HCT116 (cell line): Measurements from ENCODE around the gene WSCD2. TPM values are rescaled to one million over a fixed set of nuclear protein-coding genes. Genes with fewer than 3 reads are reported as not detected.

Source experiments
- ATAC-seq: fragments of 200-7000 bp; cut with Tn5 transposase; 2 replicates; pipeline ENCODE4 v1.9.1; 2020; ENCODE audit warnings: mild to moderate bottlenecking, moderate library complexity
- BruUV-seq: library from RNA; stranded (reverse); fragments of 400-500 nt; replicated peaks from 2 replicates; lab custom pipeline; 2021; lab: Mats Ljungman, UMichigan
- CTCF ChIA-PET: fragments of 300-600 bp; sonication (Branson Sonifier 250); formaldehyde crosslinking; loops from one replicate; lab custom pipeline; 2021; ENCODE audit warnings: antibody characterized with exemption; lab: Charles Lee
- POLR2A ChIA-PET: fragments of 300-600, 350-600 bp; sonication (Branson Sonifier 250); formaldehyde crosslinking; loops from one replicate; lab custom pipeline; 2021; ENCODE audit warnings: antibody characterized with exemption; lab: Charles Lee
- RAD21 ChIA-PET, 2 experiments: fragments of 300-600 bp; sonication (Branson Sonifier 250); formaldehyde crosslinking; loops; one replicate each; lab custom pipeline; 2023; ENCODE audit warnings: low total read pairs in 2 of 2; ENCODE audit not compliant: uncharacterized antibody in 2 of 2, unreplicated experiment in 2 of 2, low non-redundant PET in 1 of 2; lab: Charles Lee
- DNase-seq: peaks from one replicate; pipeline ENCODE4 v3.0.0-alpha.2; 2010; ENCODE audit warnings: low read depth, low spot score
- H2AFZ ChIP-seq: fragments of 200-600 bp; shearing (Covaris generic), sonication (generic); 2 replicates; pipeline ENCODE4 v1.6.1; 2017; ENCODE audit warnings: low read depth, mixed run types, mixed read lengths, antibody characterized with exemption, low read length; ENCODE audit not compliant: poor library complexity, severe bottlenecking
- H3K27ac ChIP-seq: 2 replicates; pipeline ENCODE4 v1.5.1; 2012; ENCODE audit warnings: low read depth, low read length
- H3K27me3 ChIP-seq: fragments of 200-600 bp; sonication (generic); 2 replicates; pipeline ENCODE4 v1.6.1; 2016; ENCODE audit warnings: mixed run types, low read length, mixed read lengths; ENCODE audit not compliant: insufficient read depth
- H3K36me3 ChIP-seq, 2 experiments: fragments of 200-500 bp in 1 of 2; fragments of 200-600 bp in 1 of 2; sonication (Bioruptor generic) in 1 of 2; sonication (generic) in 1 of 2; 2 replicates each; pipeline versions ENCODE4 v1.5.1 to v1.6.1; 2014 to 2016; ENCODE audit warnings: low read length in 2 of 2, inconsistent platforms in 1 of 2, mixed read lengths in 1 of 2, mixed run types in 1 of 2; ENCODE audit not compliant: insufficient read depth in 2 of 2, control insufficient read depth in 1 of 2
- H3K4me1 ChIP-seq, 2 experiments: fragments of 200-600 bp in 1 of 2; sonication (generic) in 1 of 2; 2 replicates each; pipeline versions ENCODE4 v1.5.1 to v1.6.1; 2012 to 2017; ENCODE audit warnings: low read length in 2 of 2, inconsistent platforms in 1 of 2, mild to moderate bottlenecking in 1 of 2, mixed read lengths in 1 of 2, mixed run types in 1 of 2, moderate library complexity in 1 of 2; ENCODE audit not compliant: insufficient read depth in 2 of 2, control insufficient read depth in 1 of 2
- H3K4me2 ChIP-seq: fragments of 200-600 bp; sonication (generic); 2 replicates; pipeline ENCODE4 v1.6.1; 2017; ENCODE audit warnings: mixed run types, low read length, mixed read lengths
- H3K4me3 ChIP-seq, 2 experiments: fragments of 200-600 bp in 1 of 2; sonication (generic) in 1 of 2; replicated peaks in 1 of 2; 2 replicates each; pipeline ENCODE4 v1.5.1; 2011 to 2016; ENCODE audit warnings: low read length in 2 of 2, control low read depth in 1 of 2, low read depth in 1 of 2, mild to moderate bottlenecking in 1 of 2, mixed read lengths in 1 of 2, mixed run types in 1 of 2
- H3K79me2 ChIP-seq: fragments of 200-600 bp; sonication (generic); 2 replicates; pipeline ENCODE4 v1.6.1; 2017; ENCODE audit warnings: mild to moderate bottlenecking, mixed run types, low read length, moderate library complexity, mixed read lengths; ENCODE audit not compliant: insufficient read depth
- H3K9ac ChIP-seq: fragments of 200-600 bp; sonication (generic); 2 replicates; pipeline ENCODE4 v1.6.1; 2016; ENCODE audit warnings: low read length, mixed read lengths
- H3K9me2 ChIP-seq: fragments of 200-600 bp; sonication (generic), shearing (Covaris generic); 2 replicates; pipeline ENCODE4 v1.6.1; 2017; ENCODE audit warnings: mixed run types, mild to moderate bottlenecking, moderate library complexity; ENCODE audit not compliant: insufficient read depth
- H3K9me3 ChIP-seq, 2 experiments: fragments of 200-500 bp in 1 of 2; fragments of 200-600 bp in 1 of 2; sonication (Bioruptor generic) in 1 of 2; sonication (generic) in 1 of 2; 2 replicates each; pipeline ENCODE4 v1.6.1; 2014 to 2017; ENCODE audit warnings: low read length in 2 of 2, mixed read lengths in 2 of 2, inconsistent platforms in 1 of 2, low read depth in 1 of 2, mild to moderate bottlenecking in 1 of 2, mixed run types in 1 of 2, moderate library complexity in 1 of 2; ENCODE audit not compliant: control insufficient read depth in 1 of 2, insufficient read depth in 1 of 2
- H4K20me1 ChIP-seq: fragments of 200-600 bp; sonication (generic), shearing (Covaris generic); 2 replicates; pipeline ENCODE4 v1.6.1; 2017; ENCODE audit warnings: mixed run types, mild to moderate bottlenecking, moderate library complexity; ENCODE audit not compliant: insufficient read depth
- ATF3 ChIP-seq: IDR thresholded peaks from 2 replicates; pipeline ENCODE4 v1.6.1; 2012
- CBX3 ChIP-seq: IDR thresholded peaks from 2 replicates; pipeline ENCODE4 v1.6.1; 2012; ENCODE audit warnings: low read depth
- CEBPB ChIP-seq: IDR thresholded peaks from 2 replicates; pipeline ENCODE4 v1.6.1; 2012; ENCODE audit warnings: low read depth
- CTCF ChIP-seq, 3 experiments: fragments of 200-600 bp in 1 of 3; sonication (generic) in 1 of 3; IDR thresholded peaks in 2 of 3; conservative IDR thresholded peaks in 1 of 3; 2 replicates each; pipeline ENCODE4 v1.5.1; 2012 to 2017; ENCODE audit warnings: low read depth in 2 of 3, low read length in 2 of 3, antibody characterized with exemption in 1 of 3, borderline replicate concordance in 1 of 3, control low read depth in 1 of 3, mild to moderate bottlenecking in 1 of 3, mixed read lengths in 1 of 3, mixed run types in 1 of 3, moderate library complexity in 1 of 3; ENCODE audit not compliant: insufficient read depth in 1 of 3
- EGR1 ChIP-seq: IDR thresholded peaks from 2 replicates; pipeline ENCODE4 v1.6.1; 2012; ENCODE audit warnings: low read depth
- EZH2phosphoT487 ChIP-seq: fragments of 200-600 bp; IDR thresholded peaks from 2 replicates; pipeline ENCODE4 v1.6.1; 2018; ENCODE audit warnings: antibody characterized with exemption, borderline replicate concordance
- FOSL1 ChIP-seq: IDR thresholded peaks from 2 replicates; pipeline ENCODE4 v1.6.1; 2012; ENCODE audit warnings: low read depth
- JUND ChIP-seq: IDR thresholded peaks from 2 replicates; pipeline ENCODE4 v1.6.1; 2012
- MAX ChIP-seq: IDR thresholded peaks from 2 replicates; pipeline ENCODE4 v1.6.1; 2012
- POLR2AphosphoS5 ChIP-seq: IDR thresholded peaks from 2 replicates; pipeline ENCODE4 v1.6.1; 2011; ENCODE audit warnings: mild to moderate bottlenecking, low read depth, low read length, moderate library complexity
- RAD21 ChIP-seq: IDR thresholded peaks from 2 replicates; pipeline ENCODE4 v1.6.1; 2012; ENCODE audit warnings: low read depth, mild to moderate bottlenecking
- SIN3A ChIP-seq: IDR thresholded peaks from 2 replicates; pipeline ENCODE4 v1.6.1; 2012; ENCODE audit warnings: low read depth
- TCF7L2 ChIP-seq: IDR thresholded peaks from 2 replicates; pipeline ENCODE4 v1.7.0; 2011; ENCODE audit warnings: borderline replicate concordance, inconsistent platforms; ENCODE audit not compliant: insufficient read depth, insufficient read length; ENCODE audit errors: extremely low read depth
- ZFX ChIP-seq: fragments of 450-650 bp; IDR thresholded peaks from 2 replicates; pipeline ENCODE4 v1.6.1; 2017
- ZNF274 ChIP-seq: fragments of 200-500 bp; sonication (Bioruptor generic); IDR thresholded peaks from 2 replicates; pipeline ENCODE4 v1.6.1; 2014; ENCODE audit warnings: mild to moderate bottlenecking, low read depth, low read length, inconsistent platforms
- intact Hi-C: fragments of 100-400 bp; cut with micrococcal nuclease; formaldehyde crosslinking; loops from 2 replicates; pipeline ENCODE4 v1.10.0; 2022
- total RNA-seq: library from RNA; stranded (reverse); gene quantifications from one replicate; pipeline ENCODE4 v1.2.1, GENCODE V29; 2021; ENCODE audit not compliant: unreplicated experiment

WSCD2 gene
- total RNA-seq, 1 experiment from 2014 or later: 0.05 TPM

GRCh38 chr12:108231909-108232434 is 102.9 kb downstream of the WSCD2 start:
- Histone ChIP-seq H3K27me3 (peaks cover 60% of the 10 kb centered on the region), H3K9ac (no peak overlapping the region), H4K20me1 (no peaks in the 10 kb centered on the region), H3K9me2 (no peaks in the 10 kb centered on the region), H3K36me3 (no peaks in the 10 kb centered on the region), H3K9me3 (no peaks in the 10 kb centered on the region), H3K4me1 (peaks cover 0 to 3% of the 10 kb centered on the region in 2 experiments; a peak in 1 of 4 replicates), H3K27ac (no peak overlapping the region), H3K4me2 (no peak overlapping the region), H3K4me3 (no peak overlapping the region), H2AFZ (no peak overlapping the region), H3K79me2 (no peaks in the 10 kb centered on the region)
- no peak for DNase-seq
- no TSS peak for BruUV-seq
- CTCF ChIA-PET: no interaction called here
- POLR2A ChIA-PET: no interaction called here
- intact Hi-C loops: no loop called here
- ATAC-seq: no peak
- TF ChIP-seq TCF7L2: no peak
- no peak for TF ChIP-seq EZH2phosphoT487
- no peak for TF ChIP-seq SIN3A
- no peak for TF ChIP-seq ZFX
- TF ChIP-seq CTCF (IDR thresholded peaks at IDR 0.05 in 2 of 3, conservative IDR thresholded peaks at IDR 0.05 in 1 of 3; ENCODE audit: borderline replicate concordance in 1 of 3, insufficient read depth in 1 of 3, low read depth in 2 of 3, low read length in 2 of 3): no peak
- RAD21 ChIA-PET: no interaction called here

- peak; percentile 6 for DNase-seq
- CTCF ChIA-PET: no interaction called here
Measured at GRCh38 chr12:108232565-108232964, 103.5 kb downstream of the WSCD2 start.

More at GRCh38 chr12:108232565-108232964, 103.5 kb downstream of the WSCD2 start:
- Histone ChIP-seq H3K36me3 (no peaks in the 10 kb centered on the region), H2AFZ (no peak overlapping the region), H3K9ac (no peak overlapping the region), H3K9me2 (no peaks in the 10 kb centered on the region), H3K27ac (no peak overlapping the region), H4K20me1 (no peaks in the 10 kb centered on the region), H3K9me3 (no peaks in the 10 kb centered on the region), H3K27me3 (peaks cover 63% of the 10 kb centered on the region), H3K4me1 (peaks cover 0 to 3% of the 10 kb centered on the region in 2 experiments; a peak in 1 of 4 replicates), H3K4me2 (no peak overlapping the region), H3K4me3 (no peak overlapping the region), H3K79me2 (no peaks in the 10 kb centered on the region)
- no TSS peak for BruUV-seq
- peak; percentile 31; the same call in 1 of the 2 replicates for ATAC-seq
- ChIA-PET POLR2A (no interaction called here), RAD21 (no interaction called here)
- intact Hi-C loops: no loop called here
- TF ChIP-seq MAX: peak; percentile 55
- no peak for TF ChIP-seq RAD21
- TF ChIP-seq JUND: no peak
- TF ChIP-seq ZFX: no peak
- TF ChIP-seq SIN3A: no peak
- TF ChIP-seq EGR1: no peak
- no peak for TF ChIP-seq ATF3
- TF ChIP-seq CBX3: 0 out of 2 replicates have a peak, but pooled peaks have one; percentile 25
- no peak for TF ChIP-seq ZNF274
- no peak for TF ChIP-seq CEBPB
- TF ChIP-seq FOSL1: no peak
- TF ChIP-seq POLR2AphosphoS5: no peak
